B cell (primary cell): ENCODE data around the gene PRH2.

ENCODE experiments used
- CTCF ChIP-seq: fragments of 200-600 bp; IDR thresholded peaks from one replicate; pipeline ENCODE4 v1.8.0; 2022; ENCODE audit warnings: antibody characterized with exemption, mild to moderate bottlenecking
- EZH2 ChIP-seq: IDR thresholded peaks from 2 replicates; pipeline ENCODE4 v1.6.1; 2012; ENCODE audit warnings: borderline replicate concordance, low read depth, mild to moderate bottlenecking, moderate library complexity, low read length; ENCODE audit not compliant: insufficient read depth, poor library complexity, severe bottlenecking

GRCh38 chr12:10940389-10940788 lies 11.4 kb downstream of the PRH2 start:
- TF ChIP-seq CTCF (no peak), EZH2 (no peak)
